ENCODE data around the gene TBC1D3.
"Not testable (repeated sequence)": the region's sequence is repeated elsewhere in the genome, so short reads cannot be mapped to it uniquely, and the experiment has no call there.

TBC1D3 gene

DNA sequence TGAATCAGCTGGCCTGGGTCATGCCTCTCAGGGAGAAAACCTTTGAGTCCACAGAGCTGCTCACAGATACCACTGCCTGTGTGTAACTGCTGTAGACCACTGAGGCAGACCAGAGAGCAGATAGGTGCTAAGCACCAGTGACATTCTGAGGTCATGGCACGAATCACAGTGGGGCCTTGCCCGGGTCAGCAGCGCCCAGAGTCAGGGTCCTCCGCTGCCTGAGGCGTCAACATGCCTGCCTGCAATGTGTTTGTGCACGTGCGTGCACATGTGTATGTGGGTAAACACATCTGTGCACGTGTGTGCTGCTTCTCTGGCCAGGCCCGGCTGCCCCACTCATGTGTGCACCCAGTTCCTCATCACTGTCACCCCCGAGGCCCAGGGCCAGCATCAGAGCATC lies at the start of gene TBC1D3:
TBC1D3 (minus strand) TSS at position 101 of the 400 bp plus-strand sequence. CDS start 1,526 bp downstream, outside the sequence.
- not testable (repeated sequence) for DNase-seq

DNA sequence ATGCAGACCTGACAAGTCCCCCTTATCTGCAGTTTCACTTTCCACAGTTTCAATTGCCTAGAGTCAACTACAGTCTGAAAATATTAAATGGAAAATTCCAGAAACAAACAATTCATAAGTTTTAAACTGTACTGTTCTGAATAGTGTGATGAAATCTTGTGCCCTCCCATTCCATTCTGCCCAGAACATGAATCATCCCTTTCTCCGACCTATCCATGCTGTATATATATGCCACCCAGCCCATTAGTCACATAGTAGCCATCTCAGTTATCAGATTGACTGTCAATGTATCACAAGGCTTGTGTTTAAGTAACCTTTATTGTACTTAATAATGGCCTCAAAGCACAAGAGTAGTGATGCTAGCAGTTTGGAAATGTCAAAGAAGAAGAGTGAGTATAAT lies 40.4 kb upstream of the TBC1D3 start:
- DNase-seq = not testable (repeated sequence)

DNA sequence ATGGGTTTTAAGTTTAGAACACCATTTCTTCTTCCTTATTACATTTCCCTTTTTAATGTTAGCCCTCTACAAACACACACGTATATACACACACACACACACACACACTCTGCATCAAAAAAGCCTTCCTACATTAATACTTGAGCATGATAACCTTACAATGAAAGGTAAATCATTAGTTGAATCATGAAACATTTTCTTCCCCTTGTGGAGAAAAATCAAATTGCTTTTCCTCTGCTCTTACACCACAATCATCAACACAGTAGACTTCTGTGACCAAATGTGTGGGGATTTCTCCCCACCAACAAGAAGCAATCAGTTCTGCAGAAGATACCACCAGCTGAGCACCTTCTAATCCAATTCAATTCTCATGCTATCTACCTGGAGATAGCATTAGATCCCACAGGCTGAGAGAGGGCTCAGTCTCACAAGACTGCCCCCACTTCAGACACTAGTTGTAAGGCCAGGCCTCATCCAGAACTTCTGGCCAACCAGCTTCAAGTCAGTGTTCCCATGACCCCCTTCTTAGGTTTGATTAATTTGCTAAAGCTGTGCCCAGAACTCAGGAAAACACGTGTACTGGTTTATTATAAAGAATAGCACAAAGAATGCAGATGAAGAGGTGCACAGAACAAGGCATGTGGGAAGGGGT lies 33.6 kb upstream of the TBC1D3 start:
- DNase-seq = not testable (repeated sequence)

DNA sequence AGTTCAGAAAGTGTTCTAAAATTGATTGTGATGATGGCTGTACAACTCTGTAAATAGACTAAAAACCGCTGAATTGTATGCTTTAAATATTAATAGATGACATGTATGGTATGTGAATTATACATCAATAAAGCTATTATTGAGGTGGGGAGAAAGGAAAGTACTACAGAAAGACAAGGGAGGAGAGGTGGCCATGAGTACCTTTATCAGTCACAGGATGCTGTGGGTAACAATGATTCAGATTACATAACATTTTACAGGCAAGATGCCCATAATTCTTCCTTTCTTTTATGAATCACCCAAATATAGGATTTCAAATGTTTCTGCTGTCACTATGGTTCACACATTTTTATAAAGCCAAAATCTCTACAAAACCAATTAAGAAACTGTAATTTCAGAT lies 28.5 kb upstream of the TBC1D3 start:
- not testable (repeated sequence) for DNase-seq

DNA sequence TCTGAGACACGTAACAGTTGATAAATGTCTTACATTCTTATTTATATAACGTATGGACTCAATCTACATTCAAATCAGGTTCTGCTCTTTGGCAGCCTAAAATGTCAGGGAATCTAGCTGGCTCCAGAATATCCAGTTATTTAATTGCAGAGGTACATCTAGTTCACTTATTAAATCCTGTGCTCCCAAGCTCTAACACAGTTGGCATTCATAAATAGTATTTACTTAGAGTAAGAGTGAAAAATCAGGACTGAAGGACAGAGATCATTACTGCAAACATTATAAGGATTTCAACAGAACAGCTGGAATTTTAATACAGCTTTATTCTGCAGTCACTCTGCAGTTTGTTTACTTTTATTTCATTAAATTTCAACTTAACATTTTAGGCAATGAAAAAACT lies 7.9 kb upstream of the TBC1D3 start:
- DNase-seq = not testable (repeated sequence)

DNA sequence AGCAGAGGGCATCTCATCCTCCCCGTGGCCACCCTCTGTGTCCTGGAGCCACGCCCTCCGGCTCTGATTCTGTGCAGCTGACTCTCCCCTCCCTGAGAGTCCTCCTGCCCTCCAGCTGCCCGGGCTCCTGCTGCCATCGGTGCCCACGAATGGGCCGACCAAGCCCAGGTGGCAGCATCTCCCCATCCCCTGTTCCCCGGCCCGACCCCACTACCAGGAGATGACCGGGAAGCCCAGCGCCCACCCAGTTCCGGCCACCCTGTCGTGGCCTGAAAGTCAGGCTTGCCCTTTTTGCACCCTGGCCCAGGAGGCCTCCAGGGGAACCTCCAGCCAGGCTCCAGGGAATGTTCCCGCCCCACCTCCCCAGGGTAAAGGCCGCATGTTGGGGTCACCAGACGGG lies 57.5 kb downstream of the TBC1D3 start:
- DNase-seq = not testable (repeated sequence)

All from NCI-H524 treated with DMSO at 0.1 percent for 48 hours (cell line).